Measurements from ENCODE around the gene NPC1. TPM values are rescaled to one million over a fixed set of nuclear protein-coding genes. Genes with fewer than 3 reads are reported as not detected.

NPC1 gene
- total and polyA plus RNA-seq, 2 of the 8 experiments (the other 6 are each of a cell fraction or from before 2014, with no cell fraction given), result 34.1 to 39.5 TPM

DNA sequence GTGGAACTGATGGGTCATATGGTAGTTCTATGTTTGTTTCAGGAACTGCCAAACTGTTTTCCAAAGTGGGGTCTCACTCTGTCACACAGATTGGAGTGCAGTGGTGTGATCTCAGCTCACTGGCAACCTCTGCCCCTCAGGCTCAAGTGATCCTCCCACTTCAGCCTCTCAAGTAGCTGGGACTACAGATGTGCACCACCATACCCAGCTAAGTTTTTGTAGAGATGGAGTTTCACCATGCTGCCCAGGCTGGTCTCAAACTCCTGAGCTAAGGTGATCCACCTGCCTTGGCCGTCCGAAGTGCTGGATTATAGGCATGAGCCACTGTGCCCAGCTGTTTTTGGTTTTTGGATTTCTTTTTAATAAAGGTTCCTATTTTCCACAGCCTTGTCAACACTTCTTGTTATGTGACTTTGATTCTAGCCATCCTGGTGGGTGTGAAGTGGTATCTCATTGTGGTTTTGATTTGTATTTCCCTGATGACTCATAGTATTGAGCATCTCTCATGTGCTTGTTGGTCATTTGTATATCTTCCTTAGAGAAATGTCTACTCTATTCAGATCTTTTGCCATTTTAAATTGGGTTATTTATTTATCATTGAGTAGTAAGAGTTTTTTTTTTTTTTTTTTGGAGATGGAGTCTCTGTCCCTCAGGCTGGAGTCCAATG lies 22.8 kb downstream of the NPC1 start (continued):
- TF ChIP-seq SP2 (IDR thresholded peaks at IDR 0.05; ENCODE audit: low read length), result no peak
- TF ChIP-seq BCL11A (IDR thresholded peaks at IDR 0.05; ENCODE audit: low read depth in 2 of 2, low read length in 2 of 2), result no peak
- TF ChIP-seq TEAD4 (IDR thresholded peaks at IDR 0.05; ENCODE audit: low read depth, low read length), result no peak
- no peak for TF ChIP-seq TAF1 (IDR thresholded peaks at IDR 0.05; ENCODE audit: low read depth, low read length)
- TF ChIP-seq, protein P1, sequence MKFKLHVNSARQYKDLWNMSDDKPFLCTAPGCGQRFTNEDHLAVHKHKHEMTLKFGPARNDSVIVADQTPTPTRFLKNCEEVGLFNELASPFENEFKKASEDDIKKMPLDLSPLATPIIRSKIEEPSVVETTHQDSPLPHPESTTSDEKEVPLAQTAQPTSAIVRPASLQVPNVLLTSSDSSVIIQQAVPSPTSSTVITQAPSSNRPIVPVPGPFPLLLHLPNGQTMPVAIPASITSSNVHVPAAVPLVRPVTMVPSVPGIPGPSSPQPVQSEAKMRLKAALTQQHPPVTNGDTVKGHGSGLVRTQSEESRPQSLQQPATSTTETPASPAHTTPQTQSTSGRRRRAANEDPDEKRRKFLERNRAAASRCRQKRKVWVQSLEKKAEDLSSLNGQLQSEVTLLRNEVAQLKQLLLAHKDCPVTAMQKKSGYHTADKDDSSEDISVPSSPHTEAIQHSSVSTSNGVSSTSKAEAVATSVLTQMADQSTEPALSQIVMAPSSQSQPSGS (IDR thresholded peaks at IDR 0.05; ENCODE audit: low read length), result no peak
- no peak for TF ChIP-seq TAF7 (optimal IDR thresholded peaks at IDR 0.05; ENCODE audit: borderline replicate concordance, low read depth, low read length)
- TF ChIP-seq KDM1A (IDR thresholded peaks at IDR 0.05; ENCODE audit: borderline replicate concordance, low read length), result no peak
- TF ChIP-seq CBX8 (IDR thresholded peaks at IDR 0.05; ENCODE audit: borderline replicate concordance, low read depth, low read length), result no peak
- TF ChIP-seq KDM4A (IDR thresholded peaks at IDR 0.05; ENCODE audit: low read depth, low read length, severe bottlenecking), result no peak

Data from H1 (cell line).